Stimulated activated CD4-positive, alpha-beta T cell treated with anti-CD3 and anti-CD28 coated beads, Interleukin-12 subunit alpha, Interleukin-12 subunit beta, amount 100 ng/mL, for 24 hours (primary cell): ENCODE data around the gene CALU.

Experiments
- DNase-seq, 2 experiments: peaks; one replicate each; pipeline ENCODE4 v3.0.0-alpha.2; 2020; ENCODE audit warnings: low read depth in 2 of 2

CALU gene

DNA sequence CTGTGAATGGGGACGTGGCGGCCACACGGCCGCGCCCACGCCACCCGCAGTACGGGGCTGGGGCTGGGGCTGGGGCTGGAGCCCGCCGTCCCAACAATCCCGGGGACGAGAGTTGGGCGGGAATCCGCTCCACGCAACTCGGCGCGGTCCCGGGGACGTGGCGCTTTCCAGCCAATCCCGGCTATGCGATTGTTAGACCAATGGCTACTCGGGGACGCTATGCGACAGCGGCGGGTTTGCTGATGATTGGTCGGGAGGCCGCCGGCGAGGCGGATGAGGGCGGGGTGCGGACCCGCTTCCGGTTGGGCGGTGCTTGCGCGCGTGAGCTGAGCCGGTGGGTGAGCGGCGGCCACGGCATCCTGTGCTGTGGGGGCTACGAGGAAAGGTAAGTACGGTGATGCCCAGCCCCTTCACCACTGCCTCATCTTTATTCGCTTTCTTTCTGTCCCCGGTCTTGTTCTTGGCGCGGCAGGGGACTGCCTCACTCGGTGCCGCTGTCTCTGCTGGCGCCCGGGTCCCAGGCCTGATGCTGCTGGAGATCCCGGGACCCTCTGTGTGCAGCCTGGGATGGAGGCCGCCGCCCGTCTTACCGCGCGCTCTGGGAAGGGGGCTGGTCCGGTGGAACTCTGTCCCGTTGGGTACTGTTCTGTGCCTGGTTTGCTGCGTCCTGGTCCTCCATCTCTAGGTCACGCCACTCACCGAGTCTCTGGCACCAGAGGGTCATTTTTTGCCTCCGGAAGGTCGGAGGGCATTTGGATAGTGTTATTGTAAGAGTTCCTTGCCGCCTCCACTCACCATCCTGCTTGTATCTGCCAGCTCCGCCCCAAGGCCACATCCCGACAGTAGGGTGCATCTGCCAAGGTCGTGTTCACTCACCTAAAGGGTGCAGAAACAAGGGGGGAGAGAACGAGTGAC lies at the start of gene CALU:
Gene CALU (plus strand): TSS at position 312 of the 915 bp plus-strand sequence. CDS start 9,225 bp downstream, outside the sequence.
- peak; percentile 90 to 95 for DNase-seq

DNA sequence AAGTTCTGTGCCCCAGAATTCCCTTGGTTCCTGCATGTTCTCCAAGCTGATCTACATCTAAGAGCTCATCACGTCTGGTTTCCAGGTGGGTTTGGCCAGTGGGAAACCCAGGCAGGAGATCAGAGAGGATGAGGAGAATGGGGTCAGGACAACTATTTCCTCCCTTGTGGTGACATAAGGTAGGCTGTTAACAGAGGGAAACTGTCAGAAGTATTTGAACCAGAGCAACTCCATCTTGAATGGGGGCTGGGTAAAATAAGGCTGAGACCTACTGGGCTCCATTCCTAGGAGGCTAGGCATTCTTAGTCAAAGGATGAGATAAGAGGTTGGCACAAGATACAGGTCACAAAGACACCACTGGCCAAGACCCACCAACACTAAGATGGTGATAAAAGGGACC lies 47.9 kb upstream of the CALU start:
- DNase-seq = no peak

DNA sequence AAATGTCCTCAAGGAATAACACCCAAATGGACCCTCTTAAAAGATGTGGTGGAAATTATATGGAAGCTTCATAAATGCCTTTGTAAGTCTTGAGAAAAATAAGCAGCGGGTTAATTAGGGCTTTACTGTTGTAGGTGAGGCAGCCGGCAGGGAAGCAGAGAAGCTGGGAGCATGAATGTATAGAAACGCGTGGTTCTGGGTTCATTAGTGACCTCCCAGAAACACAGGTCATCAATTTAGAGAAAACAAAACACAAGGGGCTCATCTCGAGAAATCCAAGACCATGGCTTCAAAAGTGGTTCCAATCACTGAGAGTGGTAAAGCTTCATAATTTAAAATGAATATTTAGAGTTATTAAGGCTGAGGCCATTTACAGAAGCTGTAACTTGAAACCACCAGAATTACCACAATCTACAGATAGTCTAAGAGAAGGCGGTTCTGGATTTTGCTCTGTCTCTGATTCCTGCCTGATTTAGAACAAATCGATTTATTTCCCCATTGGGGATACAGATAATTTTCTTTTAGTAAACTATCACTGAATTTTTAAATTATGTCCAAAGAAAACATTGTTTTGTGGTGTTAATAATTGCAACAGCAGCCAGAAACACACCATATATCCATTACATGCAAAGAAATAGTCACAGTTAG lies 46.4 kb upstream of the CALU start:
- no peak for DNase-seq

DNA sequence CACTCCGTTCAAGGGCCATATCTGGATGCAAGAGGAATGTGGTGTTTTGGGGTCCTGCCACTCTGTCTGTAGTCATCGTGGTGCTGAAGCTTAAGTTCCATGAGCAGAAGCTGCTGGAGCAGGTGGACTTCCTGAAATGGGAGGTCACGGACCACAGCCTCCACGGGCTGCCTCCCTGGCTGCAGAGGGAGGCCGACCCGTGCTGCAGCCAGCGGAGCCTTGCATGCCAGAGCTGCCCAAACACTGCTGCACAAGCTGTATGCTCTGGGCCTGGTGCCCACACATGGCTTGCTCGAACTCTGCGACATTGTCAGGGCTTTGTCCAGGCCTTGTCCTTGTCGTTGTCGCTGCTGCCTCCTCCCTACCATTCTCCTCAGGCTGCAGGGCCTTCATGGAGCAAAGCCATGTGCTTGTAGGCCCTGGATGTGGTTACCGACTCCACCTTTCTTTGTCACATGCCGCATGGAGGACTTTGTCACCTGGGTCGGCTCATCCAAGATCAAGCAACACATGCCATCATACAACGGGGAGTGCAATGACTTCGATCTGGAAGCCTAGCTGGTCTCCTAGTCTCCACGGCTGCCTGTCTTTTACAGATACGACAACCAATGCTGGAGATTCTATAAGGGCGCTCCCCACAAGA lies 45.7 kb upstream of the CALU start:
- DNase-seq = no peak

DNA sequence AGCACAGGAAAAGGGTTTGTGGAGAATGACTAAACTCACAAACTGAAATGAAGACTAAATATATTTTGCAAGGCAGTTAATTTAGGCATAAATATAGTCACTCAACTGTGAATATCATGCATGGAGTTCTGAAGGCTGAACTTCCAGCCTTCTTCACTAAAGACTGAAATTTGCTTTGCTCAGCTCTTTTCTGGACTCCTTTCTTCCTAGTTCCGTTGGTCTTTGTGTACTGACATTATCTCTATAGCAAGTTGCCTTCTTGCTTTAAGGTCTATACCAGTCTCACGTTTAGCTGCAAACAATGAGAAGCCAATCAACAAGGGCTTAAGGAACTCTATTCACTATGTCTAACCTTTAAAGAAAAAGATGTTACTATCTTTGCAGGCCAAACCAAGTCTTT lies 44.4 kb upstream of the CALU start:
- DNase-seq = no peak

DNA sequence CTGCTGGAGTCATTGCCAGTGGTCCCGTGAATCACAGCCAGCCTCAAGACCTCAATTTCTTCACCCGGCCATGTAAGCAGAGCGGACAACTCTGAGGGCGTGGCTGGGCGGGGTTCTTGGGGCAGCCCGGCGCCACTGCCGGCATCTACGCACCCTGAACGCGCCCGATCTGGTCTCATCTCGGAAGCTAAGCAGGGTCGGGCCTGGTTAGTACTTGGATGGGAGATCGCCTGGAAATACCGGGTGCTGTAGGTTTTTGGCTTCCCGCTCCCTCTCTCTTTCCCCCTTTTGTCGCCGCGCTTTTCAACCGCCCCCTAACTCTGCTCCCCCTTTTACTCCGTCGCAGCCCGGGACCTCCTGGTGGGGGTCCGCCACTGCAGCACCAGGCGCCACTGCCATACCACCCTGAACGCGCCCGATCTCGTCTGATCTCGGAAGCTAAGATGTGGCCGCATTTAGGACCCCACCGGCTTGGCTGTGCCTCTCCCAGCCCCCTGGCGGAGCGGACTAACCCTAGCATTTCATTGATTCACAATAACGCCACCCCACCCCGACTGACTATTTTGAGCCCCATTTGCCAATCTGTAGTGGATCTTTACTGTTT lies 41.8 kb upstream of the CALU start:
- DNase-seq = peak; percentile 11 to 58

DNA sequence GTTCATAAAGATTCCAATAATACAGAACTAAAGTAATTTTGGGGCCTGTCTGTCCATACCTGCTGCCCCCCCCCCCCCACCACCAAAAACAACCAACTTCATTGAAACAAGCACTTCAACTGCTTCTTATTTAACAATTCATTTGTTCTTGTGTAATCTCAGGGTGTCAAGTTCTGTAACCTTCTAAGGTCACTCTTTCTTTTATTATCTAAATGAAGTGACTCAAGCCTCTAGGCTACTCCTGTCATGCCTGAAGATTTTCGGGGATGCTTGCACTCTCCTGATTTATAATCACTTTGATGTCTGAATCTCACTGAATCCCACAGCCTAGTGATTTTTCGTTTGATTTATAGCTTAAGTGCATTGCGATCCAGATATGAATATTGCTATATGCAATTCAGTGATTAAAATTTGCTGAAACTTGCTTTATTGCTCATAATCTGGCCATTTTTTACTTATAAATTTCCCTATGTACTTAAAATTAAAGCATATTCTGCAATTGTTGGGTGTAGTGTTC lies 39.9 kb upstream of the CALU start:
- no peak for DNase-seq

DNA sequence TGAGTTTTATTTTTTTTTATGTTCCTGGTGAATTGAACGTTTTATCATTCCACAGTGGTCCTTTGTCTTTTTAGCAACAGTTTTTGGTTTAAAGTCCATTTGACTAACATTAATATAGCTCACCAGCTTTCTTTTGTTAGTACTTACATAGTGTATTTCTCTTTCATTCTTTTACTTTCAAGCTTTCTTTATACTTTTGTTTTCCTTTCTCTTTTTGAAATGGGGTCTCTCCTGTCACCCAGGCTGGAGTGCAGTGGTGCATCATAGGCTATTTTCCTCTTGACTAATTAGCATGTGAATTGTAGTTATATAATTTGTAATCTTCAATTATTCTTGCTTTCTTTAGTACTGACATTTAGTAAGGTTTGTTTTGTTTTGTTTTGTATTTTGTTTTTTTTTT lies 39.3 kb upstream of the CALU start:
- DNase-seq = no peak

DNA sequence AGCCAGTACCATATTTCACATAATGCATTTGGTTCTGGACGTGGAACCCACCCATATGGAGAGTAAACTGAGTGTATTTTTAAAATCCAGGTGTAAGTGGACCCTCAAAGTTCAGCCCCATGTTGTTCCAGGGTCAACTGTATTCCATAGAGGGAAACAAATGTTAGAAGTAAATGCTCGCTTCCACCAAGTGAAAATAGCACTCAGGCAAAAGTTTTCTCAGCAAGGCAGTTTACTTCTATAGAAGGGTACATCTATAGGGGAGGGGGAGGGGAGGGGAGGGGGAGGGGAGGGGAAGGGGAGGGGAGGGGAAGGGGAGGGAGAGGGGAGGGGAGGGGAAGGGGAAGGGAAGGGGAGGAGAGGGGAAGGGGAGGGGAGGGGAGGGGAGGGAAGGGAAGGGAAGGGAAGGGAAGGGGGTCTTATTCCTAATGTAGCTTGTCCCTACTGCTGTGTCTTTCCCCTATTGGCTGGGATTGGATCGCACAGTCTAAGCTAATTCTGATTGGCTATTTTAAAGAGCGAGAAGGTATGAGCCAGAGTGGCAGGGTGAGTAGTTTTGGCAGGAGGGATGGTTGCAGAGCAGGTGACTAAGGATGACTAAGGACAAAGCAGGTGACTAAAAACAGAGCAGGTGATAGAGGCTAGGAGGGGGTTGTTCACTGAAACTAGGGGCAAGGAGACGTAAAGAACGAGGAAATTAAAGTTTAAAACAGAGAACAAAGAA lies 37.9 kb upstream of the CALU start:
- no peak for DNase-seq

DNA sequence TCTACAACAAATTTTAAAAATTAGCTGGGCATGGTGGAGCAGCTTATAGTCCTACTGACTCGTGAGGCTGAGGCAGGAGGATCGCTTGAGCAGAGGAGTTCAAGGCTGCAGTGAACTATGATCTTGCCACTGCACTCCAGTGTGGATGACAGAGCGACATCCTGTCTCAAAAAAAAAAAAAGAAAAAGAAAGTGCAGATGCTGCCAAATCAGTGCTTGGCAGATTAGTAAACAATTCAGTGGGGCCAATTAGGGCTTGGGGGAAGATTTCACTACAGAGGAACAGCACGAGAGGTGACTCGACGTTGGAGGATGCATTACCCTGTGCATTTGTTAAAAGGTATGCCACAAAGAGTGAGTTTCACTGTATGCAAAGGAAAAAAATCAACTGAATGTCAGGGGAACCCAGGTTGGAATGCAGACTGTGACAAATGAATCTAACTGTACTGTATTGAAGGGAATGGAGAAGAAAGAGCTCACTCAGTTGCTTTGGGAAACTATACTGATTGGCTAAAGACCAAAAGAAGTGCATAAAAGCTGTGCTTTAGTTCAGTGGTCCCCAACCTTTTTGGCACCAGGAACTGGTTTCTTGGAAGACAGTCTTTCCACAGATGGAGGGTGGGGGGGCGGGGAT lies 35.4 kb upstream of the CALU start:
- no peak for DNase-seq

DNA sequence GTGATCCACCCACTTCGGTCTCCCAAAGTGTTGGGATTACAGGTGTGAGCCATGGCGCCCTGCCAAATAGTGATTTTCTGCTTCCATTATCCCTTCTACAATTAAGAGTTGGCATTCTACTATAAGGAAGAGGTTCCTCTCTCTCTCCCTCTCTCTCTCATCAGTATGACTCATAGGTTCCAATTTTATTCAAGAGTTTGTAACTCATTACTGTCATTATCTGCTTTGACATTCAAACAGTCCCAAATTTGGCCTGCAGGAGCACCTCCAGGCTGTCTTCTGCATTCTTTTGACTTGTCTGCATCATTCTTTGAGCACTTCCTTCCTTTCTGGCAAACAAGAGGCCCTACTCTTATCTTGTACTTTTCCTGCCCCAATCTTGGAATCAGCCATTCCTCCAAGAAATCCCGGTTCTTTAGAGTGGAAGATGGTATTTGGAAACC lies 33.2 kb upstream of the CALU start:
- DNase-seq = no peak

DNA sequence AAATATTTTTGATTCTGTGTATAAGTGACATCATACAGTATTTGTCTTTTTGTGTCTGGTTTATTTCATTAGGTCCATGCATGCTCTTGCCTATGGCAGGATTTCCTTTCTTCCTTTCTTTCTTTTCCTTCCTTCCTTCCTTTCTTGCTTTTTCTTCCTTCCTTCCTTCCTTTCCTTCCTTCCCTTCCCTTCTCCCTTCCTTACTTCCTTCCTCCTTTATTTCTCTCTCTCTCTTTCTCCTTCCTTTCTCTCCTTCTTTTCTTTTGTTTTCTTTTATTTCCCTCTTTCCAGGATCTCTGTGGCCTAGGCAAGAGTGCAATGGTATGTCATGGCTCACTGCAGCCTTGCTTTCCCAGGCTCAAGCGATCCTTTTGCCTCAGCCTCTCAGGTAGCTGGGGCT lies 31.4 kb upstream of the CALU start:
- no peak for DNase-seq

DNA sequence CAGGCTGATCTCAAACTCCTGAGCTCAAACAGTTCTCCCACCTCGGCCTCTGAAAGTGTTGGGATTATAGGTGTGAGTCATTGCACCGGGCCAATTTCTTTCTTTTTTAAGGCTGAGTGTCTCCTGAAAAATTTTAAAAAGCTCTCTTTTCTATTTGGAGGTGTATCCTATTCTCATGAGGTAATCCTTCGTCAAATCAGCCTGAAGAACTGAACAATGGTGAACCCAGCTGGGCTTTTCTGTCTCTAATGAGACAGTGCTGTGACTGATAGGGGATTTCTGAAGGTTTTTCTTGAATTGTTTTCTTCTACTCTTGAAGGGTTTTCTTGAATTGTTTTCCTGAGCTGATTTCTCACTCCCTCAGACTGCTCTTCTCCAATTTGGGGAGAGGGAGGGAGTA lies 30.9 kb upstream of the CALU start:
- no peak for DNase-seq

DNA sequence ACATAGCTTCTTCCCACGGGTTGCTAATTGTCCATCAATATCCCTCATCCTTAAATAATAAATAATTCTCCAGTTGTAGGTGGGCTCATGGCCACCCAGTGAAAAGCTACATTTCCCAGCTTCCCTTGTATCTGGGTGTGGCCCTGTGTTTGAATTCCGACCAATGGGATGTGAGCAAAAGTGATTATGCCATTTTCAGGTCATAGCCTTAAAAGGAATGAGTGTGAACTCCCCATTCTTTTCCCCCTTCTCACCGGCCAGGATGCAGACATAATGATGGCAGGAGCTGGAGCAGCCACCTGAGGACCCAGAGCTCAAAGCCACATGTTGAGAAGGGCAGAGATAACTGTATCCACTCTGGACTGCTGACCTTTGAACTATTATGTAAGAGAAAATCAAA lies 30.3 kb upstream of the CALU start:
- no peak for DNase-seq

DNA sequence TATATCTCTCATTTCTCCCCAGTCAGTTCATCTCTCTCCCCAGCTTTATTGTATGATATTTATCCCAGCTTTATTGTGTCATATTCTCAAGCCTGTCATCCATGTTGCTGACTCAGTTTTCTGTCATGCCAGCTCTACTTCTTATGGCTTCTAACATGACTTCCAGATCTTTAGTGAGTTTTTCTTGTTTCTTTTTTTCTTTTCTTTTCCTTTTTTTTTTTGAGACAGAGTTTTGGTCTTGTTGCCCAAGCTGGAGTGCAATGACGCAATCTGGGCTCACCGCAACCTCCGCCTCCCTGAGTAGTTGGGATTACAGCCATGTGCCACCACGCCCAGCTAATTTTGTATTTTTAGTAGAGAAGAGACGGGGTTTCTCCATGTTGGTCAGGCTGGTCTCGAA lies 28.7 kb upstream of the CALU start:
- no peak for DNase-seq

DNA sequence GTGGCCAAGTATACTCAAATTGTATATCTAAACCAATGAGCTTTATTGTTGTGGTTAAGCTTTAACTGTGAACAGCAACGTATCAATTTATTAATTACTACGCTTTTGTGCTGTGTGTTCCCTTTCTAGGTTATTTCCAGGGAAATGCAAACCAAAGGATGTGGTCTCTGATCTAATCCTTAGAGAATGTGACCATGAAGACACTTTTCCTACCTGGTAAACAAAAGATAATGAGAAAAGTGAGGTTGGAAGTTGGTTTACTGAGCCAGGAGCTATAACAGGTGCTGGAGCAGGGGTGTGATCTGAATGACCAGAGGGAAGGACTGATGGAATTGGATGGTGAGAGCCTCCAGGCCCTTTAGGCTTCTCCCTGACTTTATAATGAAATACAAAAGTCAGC lies 25.4 kb upstream of the CALU start:
- DNase-seq = no peak

DNA sequence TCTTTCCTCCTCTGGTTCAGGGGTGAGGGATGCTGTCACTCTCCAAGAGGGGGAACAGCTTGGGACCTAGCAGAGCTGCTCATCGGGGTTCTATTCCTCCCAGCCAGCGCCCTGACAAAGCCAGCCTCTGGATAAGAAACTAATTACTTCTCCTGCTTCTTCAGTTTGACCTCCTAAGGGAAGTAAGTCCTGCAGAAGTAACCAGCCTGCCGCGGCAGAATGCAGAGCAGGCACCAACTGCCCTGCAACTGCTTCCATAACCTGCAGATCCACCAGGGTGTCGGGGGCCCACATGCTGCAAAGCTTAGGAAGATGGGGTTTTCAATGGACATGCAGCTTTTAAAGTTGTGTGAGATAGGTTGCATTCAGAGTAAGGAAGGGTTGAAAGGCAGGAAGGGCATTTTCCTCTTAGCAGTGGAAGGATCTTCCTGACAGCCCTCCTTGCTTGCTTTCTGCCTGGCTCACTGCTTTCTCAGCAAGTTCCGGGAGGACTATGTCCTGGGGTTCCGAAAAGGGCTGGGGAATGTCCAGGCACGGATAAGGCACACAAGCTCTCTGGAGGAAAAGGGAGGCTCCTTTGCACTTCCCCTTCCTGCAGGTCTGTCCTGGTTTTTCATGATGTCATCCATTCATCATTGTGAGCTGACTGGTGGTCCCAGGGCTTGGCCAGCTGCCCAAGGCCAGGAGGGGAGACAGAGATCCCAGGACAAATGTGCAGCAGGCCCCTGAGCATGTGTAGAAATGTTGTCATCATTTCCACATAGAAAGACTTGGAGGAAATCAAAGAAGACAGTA lies 24.3 kb upstream of the CALU start:
- no peak for DNase-seq

DNA sequence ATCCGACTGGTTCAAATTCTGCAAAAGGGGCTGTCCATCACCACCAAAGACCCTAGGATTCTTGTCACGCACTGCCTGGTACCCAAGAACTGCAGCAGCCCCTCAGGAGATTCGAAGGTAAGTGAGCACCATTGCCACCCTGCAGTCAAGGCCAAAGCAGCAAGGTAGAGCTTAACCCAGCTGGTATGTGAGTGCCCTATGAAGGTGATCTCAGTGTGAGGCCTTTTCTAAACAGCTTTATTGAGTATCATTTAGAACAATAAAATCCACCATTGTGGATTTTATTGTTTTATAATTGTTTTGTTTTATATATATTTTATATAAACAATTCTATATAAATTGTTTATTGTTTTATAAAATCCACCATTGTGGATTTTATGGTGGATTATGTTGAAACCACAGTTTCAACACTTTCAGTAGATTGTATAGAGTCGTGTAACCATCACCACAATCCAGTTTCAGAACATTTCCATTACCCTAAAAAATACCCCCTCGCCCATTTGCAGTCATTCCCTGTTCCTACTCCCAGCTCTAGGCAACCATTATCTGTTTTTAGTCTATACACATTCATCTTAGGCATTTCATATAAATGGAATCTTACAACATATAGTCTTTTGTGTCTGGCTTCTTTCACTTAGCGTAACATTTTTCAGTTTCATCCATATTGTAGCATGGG lies 20.1 kb upstream of the CALU start:
- DNase-seq = no peak

DNA sequence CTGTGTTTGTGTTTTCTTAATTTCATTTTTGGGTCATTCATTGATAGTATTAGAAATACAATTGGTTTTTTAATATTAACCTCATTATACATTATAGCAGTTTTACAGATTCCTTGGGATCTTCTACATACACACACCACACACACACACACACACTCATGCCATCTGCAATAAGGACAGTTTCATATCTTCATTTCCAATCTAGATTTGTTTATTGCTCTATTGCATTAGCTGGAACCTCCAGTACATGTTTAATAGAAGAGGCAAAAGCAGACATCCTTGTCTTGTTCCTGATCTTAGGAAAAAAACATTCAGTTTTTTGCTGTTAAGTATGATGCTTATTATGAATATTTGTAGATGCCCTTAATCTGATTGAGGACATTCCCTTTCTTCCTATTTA lies 17.8 kb upstream of the CALU start:
- no peak for DNase-seq

DNA sequence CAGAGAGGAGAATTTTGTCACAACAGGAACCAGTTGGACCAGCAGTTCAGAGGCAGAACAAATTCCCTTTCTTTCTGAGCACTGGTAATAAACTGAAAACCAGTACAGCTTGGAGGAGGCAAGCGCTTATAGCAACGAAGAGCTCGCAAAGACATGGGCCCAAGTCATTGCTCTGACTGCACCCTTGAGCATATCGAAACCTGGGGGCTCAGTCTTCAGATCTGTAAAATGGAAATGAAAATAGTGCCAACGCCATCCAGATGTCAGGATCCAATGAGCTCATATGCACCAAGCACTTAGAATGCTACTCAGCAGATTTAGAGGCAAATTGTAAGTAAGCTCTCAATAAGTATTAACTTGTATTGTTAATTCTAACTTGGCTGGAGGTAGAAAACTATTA lies 14.4 kb upstream of the CALU start:
- DNase-seq = no peak
